Body of pancreas (tissue), 4 donors: ENCODE data around the gene S100A4. TPM values are rescaled to one million over a fixed set of nuclear protein-coding genes. Genes with fewer than 3 reads are reported as not detected.

Experiments used
- ATAC-seq: fragments of 150-250 bp; one replicate; pipeline ENCODE4 v1.9.1; 2016
- DNase-seq, 4 donors: peaks; one replicate each; pipeline ENCODE4 v3.0.0-alpha.2; 2019
- H3K27ac ChIP-seq, 4 donors: fragments of 200-600 bp; sonication (generic); 1 replicate in 3 of 4; 2 replicates in 1 of 4; pipeline versions ENCODE4 v1.5.1 to v1.6.1; 2016 to 2019; ENCODE audit warnings: mild to moderate bottlenecking in 1 of 4, mixed read lengths in 1 of 4, moderate library complexity in 1 of 4
- H3K27me3 ChIP-seq, 2 donors: fragments of 200-600 bp; sonication (generic); one replicate each; pipeline ENCODE4 v1.6.0; 2016; ENCODE audit warnings: mild to moderate bottlenecking in 1 of 2
- H3K36me3 ChIP-seq, 2 donors: fragments of 200-600 bp; sonication (generic); replicated peaks in 1 of 2; 2 replicates each; pipeline ENCODE4 v1.5.1; 2016; ENCODE audit warnings: low read depth in 2 of 2; ENCODE audit not compliant: insufficient read depth in 1 of 2
- H3K4me1 ChIP-seq: fragments of 200-600 bp; sonication (generic); one replicate; pipeline ENCODE4 v1.6.0; 2016
- H3K4me3 ChIP-seq, 2 donors: fragments of 200-600 bp; sonication (generic); 1 replicate in 1 of 2; 2 replicates in 1 of 2; pipeline ENCODE4 v1.5.1; 2016 to 2019
- H3K9me3 ChIP-seq, 3 donors: fragments of 200-600 bp; sonication (generic); 1 replicate in 2 of 3; 2 replicates in 1 of 3; pipeline ENCODE4 v1.5.1; 2016
- POLR2A ChIP-seq, 3 donors: fragments of 450-650 bp; IDR thresholded peaks; one replicate each; pipeline ENCODE4 v1.6.1; 2016; ENCODE audit warnings: antibody characterized with exemption in 3 of 3, mild to moderate bottlenecking in 2 of 3
- WGBS, 2 donors: methylation state at CpG; one replicate each; pipeline ENCODE4 v1.1.5; 2017; 5-methylcytosine and 5-hydroxymethylcytosine counted together
- intact Hi-C: fragments of 100-400 bp; cut with DNase I; formaldehyde crosslinking; loops from one replicate; pipeline ENCODE4 v1.15.1; 2023
- total RNA-seq, 2 donors: library from RNA; depleted of rRNA; stranded (reverse); fragments of >200 nt; gene quantifications; one replicate each; pipeline ENCODE4 v1.1.0, GENCODE V29; 2016
- TF ChIP-seq, protein P1 (sequence below), 7 experiments: fragments of 450-650 bp in 4 of 7; fragments of 200-600 bp in 3 of 7; sonication (generic) in 3 of 7; IDR thresholded peaks; one replicate each; pipeline ENCODE4 v1.5.1; 2016 to 2019; ENCODE audit warnings: antibody characterized with exemption in 7 of 7

S100A4 gene
- total RNA-seq, 2 donors from 2014 or later: 49.5 to 81.7 TPM

DNA sequence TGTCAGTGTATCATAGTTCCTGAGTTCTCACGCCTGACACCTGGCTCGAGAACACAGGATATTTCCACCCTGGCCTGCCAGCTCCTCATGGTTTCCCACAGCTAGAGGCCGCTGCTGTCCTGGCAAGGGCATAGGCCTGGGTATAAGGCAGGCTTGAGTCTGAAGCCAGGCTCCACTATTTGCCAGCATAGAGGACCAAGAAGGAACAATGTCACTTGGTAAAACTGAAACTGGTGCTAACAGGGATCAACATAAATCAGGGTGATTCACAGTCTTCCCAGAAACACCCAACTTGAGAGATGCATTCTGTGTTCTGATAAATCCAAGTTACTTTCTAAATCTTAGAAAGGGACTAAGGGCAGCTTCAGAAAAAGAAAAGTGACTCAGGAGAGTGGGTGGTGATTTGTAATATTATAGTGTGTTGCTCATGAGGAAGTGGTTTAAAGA is 27.0 kb upstream of the S100A4 start:
- no peaks in the 10 kb centered on the region for H3K27me3 ChIP-seq
- DNase-seq (peak; percentile 85 to 93 (median 92)), ATAC-seq (peak; percentile 89)
- TF ChIP-seq, protein P1, sequence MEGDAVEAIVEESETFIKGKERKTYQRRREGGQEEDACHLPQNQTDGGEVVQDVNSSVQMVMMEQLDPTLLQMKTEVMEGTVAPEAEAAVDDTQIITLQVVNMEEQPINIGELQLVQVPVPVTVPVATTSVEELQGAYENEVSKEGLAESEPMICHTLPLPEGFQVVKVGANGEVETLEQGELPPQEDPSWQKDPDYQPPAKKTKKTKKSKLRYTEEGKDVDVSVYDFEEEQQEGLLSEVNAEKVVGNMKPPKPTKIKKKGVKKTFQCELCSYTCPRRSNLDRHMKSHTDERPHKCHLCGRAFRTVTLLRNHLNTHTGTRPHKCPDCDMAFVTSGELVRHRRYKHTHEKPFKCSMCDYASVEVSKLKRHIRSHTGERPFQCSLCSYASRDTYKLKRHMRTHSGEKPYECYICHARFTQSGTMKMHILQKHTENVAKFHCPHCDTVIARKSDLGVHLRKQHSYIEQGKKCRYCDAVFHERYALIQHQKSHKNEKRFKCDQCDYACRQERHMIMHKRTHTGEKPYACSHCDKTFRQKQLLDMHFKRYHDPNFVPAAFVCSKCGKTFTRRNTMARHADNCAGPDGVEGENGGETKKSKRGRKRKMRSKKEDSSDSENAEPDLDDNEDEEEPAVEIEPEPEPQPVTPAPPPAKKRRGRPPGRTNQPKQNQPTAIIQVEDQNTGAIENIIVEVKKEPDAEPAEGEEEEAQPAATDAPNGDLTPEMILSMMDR (IDR thresholded peaks at IDR 0.05): peak; percentile 84 to 96 (median 93)
- TF ChIP-seq POLR2A (IDR thresholded peaks at IDR 0.05): no peak
- intact Hi-C loops: loop anchor here (5.0 kb wide), 1 partner anchor 65 kb away; no protein-coding TSS in a partner anchor
- no peaks in the 10 kb centered on the region for H3K36me3 ChIP-seq
- 0 to 4% methylated on average over 3 of the region's 3 CpGs for WGBS, 2 donors
- no peak overlapping the region for H3K4me3 ChIP-seq
- H3K4me1 ChIP-seq: peaks cover 20% of the 10 kb centered on the region
- no peaks in the 10 kb centered on the region for H3K9me3 ChIP-seq
- H3K27ac ChIP-seq: peak overlapping the region; percentile 4 to 64 (median 41)

DNA sequence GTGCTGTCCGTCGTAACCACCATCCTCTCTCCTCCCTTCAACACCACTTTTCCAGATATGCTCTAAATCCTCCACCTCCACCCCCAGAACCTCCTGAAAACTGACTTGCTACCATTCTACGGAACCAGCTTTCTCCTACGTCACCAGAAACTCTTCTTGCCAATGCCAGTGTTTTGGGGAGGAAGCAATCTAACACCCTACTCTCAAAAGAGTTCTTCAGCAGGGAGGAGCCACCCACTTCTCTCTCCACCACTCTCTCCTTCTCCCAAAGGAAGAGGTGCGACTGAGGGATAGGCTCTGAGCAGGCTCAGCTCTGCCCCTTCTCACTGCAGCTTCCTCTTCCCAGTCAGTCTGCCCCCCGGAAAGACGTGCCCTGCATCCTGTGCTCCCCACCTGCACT is 26.1 kb upstream of the S100A4 start:
- WGBS, 2 donors: 57 to 66% methylated on average over 7 of the region's 7 CpGs
- no peak overlapping the region for H3K27ac ChIP-seq
- no peaks in the 10 kb centered on the region for H3K36me3 ChIP-seq
- H3K4me3 ChIP-seq: no peak overlapping the region
- H3K9me3 ChIP-seq: no peaks in the 10 kb centered on the region
- H3K4me1 ChIP-seq: peaks cover 27% of the 10 kb centered on the region
- TF ChIP-seq POLR2A (IDR thresholded peaks at IDR 0.05): no peak
- TF ChIP-seq, protein P1 (IDR thresholded peaks at IDR 0.05): no peak
- DNase-seq (no peak), ATAC-seq (no peak)
- no peaks in the 10 kb centered on the region for H3K27me3 ChIP-seq
- intact Hi-C loops: loop anchor here (5.0 kb wide), 1 partner anchor 64 kb away; no protein-coding TSS in a partner anchor

DNA sequence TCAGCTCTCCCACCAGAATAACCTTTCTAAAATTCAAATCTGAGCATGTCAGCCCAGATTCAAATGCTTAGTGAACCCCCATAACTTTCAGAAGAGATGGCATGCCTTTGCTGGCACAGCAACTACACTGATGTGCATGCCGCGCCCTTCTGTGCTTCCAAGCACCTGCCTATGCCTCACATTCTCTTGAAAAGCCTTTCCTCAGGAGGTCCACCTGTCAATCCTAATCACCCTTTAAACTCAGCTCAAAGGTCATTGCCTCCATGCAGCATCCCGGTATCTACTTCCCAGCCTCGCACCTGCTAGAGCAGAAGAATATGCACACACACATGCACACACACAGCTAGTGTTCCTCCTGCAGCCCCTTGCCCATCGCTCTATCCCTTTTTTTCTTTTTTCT is 25.3 kb upstream of the S100A4 start:
- Histone ChIP-seq H3K9me3 (no peaks in the 10 kb centered on the region), H3K4me1 (peaks cover 34% of the 10 kb centered on the region), H3K27ac (no peak overlapping the region), H3K27me3 (no peaks in the 10 kb centered on the region), H3K36me3 (no peaks in the 10 kb centered on the region), H3K4me3 (no peak overlapping the region)
- WGBS, 2 donors: 53 to 65% methylated on average over 5 of the region's 5 CpGs
- TF ChIP-seq, protein P1 (IDR thresholded peaks at IDR 0.05): no peak
- no peak for TF ChIP-seq POLR2A (IDR thresholded peaks at IDR 0.05)
- ATAC-seq (no peak), DNase-seq (no peak)
- intact Hi-C loops: loop anchor here (5.0 kb wide), 1 partner anchor 64 kb away; no protein-coding TSS in a partner anchor

DNA sequence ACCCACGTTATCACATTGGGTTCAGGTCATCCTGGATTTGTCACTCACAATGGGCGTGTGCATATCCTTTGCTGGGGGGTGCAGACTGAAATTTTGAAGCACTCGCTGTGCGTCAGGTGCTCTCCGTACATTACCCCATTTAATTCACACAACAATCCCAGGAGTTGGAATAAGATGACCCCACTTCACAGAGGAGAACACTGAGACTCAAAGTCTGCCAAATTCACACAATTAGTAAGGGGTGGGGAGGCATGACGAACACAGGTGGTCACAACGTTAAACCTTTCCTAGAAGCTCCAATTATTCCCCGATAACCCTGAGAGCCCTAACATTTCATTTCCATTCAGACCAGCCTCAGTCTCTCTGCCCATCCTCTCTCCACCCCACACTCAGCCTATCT is 23.9 kb upstream of the S100A4 start:
- DNase-seq: no peak
- no peak for ATAC-seq
- Histone ChIP-seq H3K4me1 (peaks cover 40% of the 10 kb centered on the region), H3K36me3 (no peaks in the 10 kb centered on the region), H3K27ac (no peak overlapping the region), H3K27me3 (no peaks in the 10 kb centered on the region), H3K9me3 (no peaks in the 10 kb centered on the region), H3K4me3 (no peak overlapping the region)
- 59% methylated on average over 8 of the region's 8 CpGs for WGBS, 2 donors
- TF ChIP-seq, protein P1 (IDR thresholded peaks at IDR 0.05): no peak
- intact Hi-C loops: loop anchor here (5.0 kb wide), 1 partner anchor 42 kb away; no protein-coding TSS in a partner anchor
